ENCODE results near the gene PRKAR2B.

DNA sequence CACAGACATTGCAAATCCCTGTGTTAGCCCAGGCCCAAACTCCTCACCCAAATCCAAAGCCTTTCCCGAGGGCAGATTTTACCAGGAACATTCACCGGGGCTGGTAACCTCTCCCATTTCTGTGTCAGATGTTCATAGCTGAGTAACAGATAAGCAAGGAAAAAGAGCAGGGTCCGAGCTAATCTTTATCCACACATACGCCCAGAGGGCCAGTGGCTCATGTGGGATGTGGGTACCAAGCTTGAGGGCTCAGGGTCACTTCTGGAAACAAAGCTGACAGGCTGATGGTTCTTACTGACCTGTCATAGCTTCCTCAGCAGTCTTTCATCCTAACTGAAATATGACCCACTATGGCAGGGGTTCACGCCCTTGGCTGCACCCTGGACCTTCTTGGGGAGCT lies 164.1 kb downstream of the PRKAR2B start:
- TF ChIP-seq TARDBP (IDR thresholded peaks at IDR 0.05) (no peak), SP1 (IDR thresholded peaks at IDR 0.05) (no peak), FOXM1 (IDR thresholded peaks at IDR 0.05; ENCODE audit: borderline replicate concordance) (no peak), SUZ12 (IDR thresholded peaks at IDR 0.05) (no peak)

All from HEK293T (cell line).